SK-N-SH (cell line): Measurements from ENCODE around the gene INTS6. TPM values are rescaled to one million over a fixed set of nuclear protein-coding genes. Genes with fewer than 3 reads are reported as not detected.

Source experiments
- CTCF ChIA-PET: fragments of 300-600, 350-600 bp; formaldehyde crosslinking; extraction: SDS; loops from one replicate; lab custom pipeline; 2021; lab: Yijun Ruan, JAX
- POLR2A ChIA-PET: fragments of 350-600 bp; sonication (Branson Sonifier 250); formaldehyde crosslinking; extraction: SDS; loops from one replicate; lab custom pipeline; 2020; ENCODE audit warnings: antibody characterized with exemption, inconsistent platforms; lab: Yijun Ruan, JAX
- DNase-seq: peaks from one replicate; pipeline ENCODE4 v3.0.0; 2012
- H2AFZ ChIP-seq: fragments of 200-600 bp; sonication (generic); 2 replicates; pipeline ENCODE4 v1.8.1; 2016; ENCODE audit warnings: antibody characterized with exemption, mild to moderate bottlenecking, low read depth
- H3F3A ChIP-seq: fragments of 200-600 bp; sonication (generic); replicated peaks from 2 replicates; pipeline ENCODE3; 2016; ENCODE audit warnings: antibody characterized with exemption, mild to moderate bottlenecking; ENCODE audit not compliant: insufficient read depth
- H3K27ac ChIP-seq, 2 experiments: fragments of 200-500 bp in 1 of 2; fragments of 200-600 bp in 1 of 2; sonication (Bioruptor generic) in 1 of 2; sonication (generic), shearing (Covaris generic) in 1 of 2; 2 replicates each; pipeline versions ENCODE4 v1.5.1 to v1.6.1; 2014 to 2016; ENCODE audit warnings: low read depth in 2 of 2, inconsistent platforms in 1 of 2, low read length in 1 of 2, mild to moderate bottlenecking in 1 of 2, mixed read lengths in 1 of 2
- H3K27me3 ChIP-seq: fragments of 200-600 bp; sonication (generic), shearing (Covaris generic); 2 replicates; pipeline ENCODE4 v1.6.1; 2016; ENCODE audit warnings: mixed run types; ENCODE audit not compliant: insufficient read depth
- H3K36me3 ChIP-seq, 2 experiments: fragments of 200-500 bp in 1 of 2; fragments of 200-600 bp in 1 of 2; sonication (Bioruptor generic) in 1 of 2; sonication (generic) in 1 of 2; replicated peaks in 1 of 2; 2 replicates each; pipeline versions ENCODE3 to v1.5.1; 2014 to 2016; ENCODE audit warnings: low read length in 1 of 2, mild to moderate bottlenecking in 1 of 2; ENCODE audit not compliant: insufficient read depth in 2 of 2, control insufficient read depth in 1 of 2
- H3K4me1 ChIP-seq, 2 experiments: fragments of 200-500 bp in 1 of 2; fragments of 200-600 bp in 1 of 2; sonication (Bioruptor generic) in 1 of 2; sonication (generic), shearing (Covaris generic) in 1 of 2; 2 replicates each; pipeline versions ENCODE4 v1.5.1 to v1.6.1; 2014 to 2016; ENCODE audit warnings: low read depth in 1 of 2, low read length in 1 of 2, mixed run types in 1 of 2; ENCODE audit not compliant: insufficient read depth in 2 of 2, control insufficient read depth in 1 of 2
- H3K4me2 ChIP-seq: fragments of 200-600 bp; sonication (generic), shearing (Covaris generic); 2 replicates; pipeline ENCODE4 v1.6.1; 2017; ENCODE audit warnings: mixed run types
- H3K4me3 ChIP-seq, 2 experiments: fragments of 200-500 bp in 1 of 2; fragments of 200-600 bp in 1 of 2; sonication (Bioruptor generic) in 1 of 2; sonication (generic), shearing (Covaris generic) in 1 of 2; 2 replicates each; pipeline versions ENCODE4 v1.5.1 to v1.8.1; 2014 to 2016; ENCODE audit warnings: low read depth in 2 of 2, inconsistent platforms in 1 of 2, low read length in 1 of 2, mild to moderate bottlenecking in 1 of 2, mixed read lengths in 1 of 2, moderate library complexity in 1 of 2
- H3K79me2 ChIP-seq: fragments of 200-600 bp; sonication (generic); 2 replicates; pipeline ENCODE4 v1.8.1; 2017; ENCODE audit warnings: mild to moderate bottlenecking; ENCODE audit not compliant: insufficient read depth
- H3K9ac ChIP-seq: fragments of 200-600 bp; sonication (generic); 2 replicates; pipeline ENCODE4 v1.6.1; 2017; ENCODE audit warnings: mixed run types
- H3K9me2 ChIP-seq: fragments of 200-600 bp; sonication (generic); 2 replicates; pipeline ENCODE4 v1.6.1; 2017; ENCODE audit warnings: mixed run types
- H3K9me3 ChIP-seq: fragments of 200-600 bp; sonication (generic); 2 replicates; pipeline ENCODE4 v1.6.1; 2017; ENCODE audit warnings: mixed run types, mild to moderate bottlenecking, moderate library complexity
- H4K20me1 ChIP-seq: fragments of 200-600 bp; sonication (generic); 2 replicates; pipeline ENCODE4 v1.6.1; 2017; ENCODE audit warnings: mild to moderate bottlenecking, mixed run types; ENCODE audit not compliant: insufficient read depth
- EZH2phosphoT487 ChIP-seq: fragments of 200-600 bp; sonication (generic); IDR thresholded peaks from 2 replicates; pipeline ENCODE4 v1.6.1; 2017; ENCODE audit warnings: low read depth, mixed run types, mild to moderate bottlenecking, antibody characterized with exemption, moderate library complexity, borderline replicate concordance
- FOXJ3 ChIP-seq: sonication (generic); formaldehyde crosslinking; IDR thresholded peaks from 2 replicates; pipeline ENCODE4 v1.5.1; 2020; ENCODE audit warnings: mild to moderate bottlenecking, missing genetic modification reagents
- FOXM1 ChIP-seq: IDR thresholded peaks from 2 replicates; pipeline ENCODE4 v1.4.0; 2012; ENCODE audit warnings: low read depth, mild to moderate bottlenecking
- GATA2 ChIP-seq: sonication (generic); formaldehyde crosslinking; IDR thresholded peaks from 2 replicates; pipeline ENCODE4 v1.5.0; 2020; ENCODE audit warnings: mild to moderate bottlenecking, missing genetic modification reagents
- MAX ChIP-seq: IDR thresholded peaks from 2 replicates; pipeline ENCODE4 v1.4.0; 2012; ENCODE audit warnings: low read depth
- POLR2AphosphoS5 ChIP-seq: IDR thresholded peaks from 2 replicates; pipeline ENCODE4 v1.6.1; 2012; ENCODE audit warnings: low read depth, low read length
- RCOR1 ChIP-seq: fragments of 150-350 bp; IDR thresholded peaks from 2 replicates; pipeline ENCODE4 v1.6.1; 2017; ENCODE audit warnings: antibody characterized with exemption, low read length
- RXRA ChIP-seq: IDR thresholded peaks from 2 replicates; pipeline ENCODE4 v1.4.0; 2012; ENCODE audit warnings: low read depth, mild to moderate bottlenecking, borderline replicate concordance
- SMC3 ChIP-seq: IDR thresholded peaks from 2 replicates; pipeline ENCODE4 v1.6.1; 2012; ENCODE audit warnings: low read depth, low read length, improper control_type of control experiment
- TCF12 ChIP-seq: IDR thresholded peaks from 2 replicates; pipeline ENCODE4 v1.4.0; 2012
- YY1 ChIP-seq: IDR thresholded peaks from 2 replicates; pipeline ENCODE4 v1.4.0; 2012; ENCODE audit warnings: low read depth, mild to moderate bottlenecking
- WGBS: methylation state at CpG from one replicate; pipeline ENCODE4 v1.1.6; 2017; ENCODE audit warnings: low lambda C conversion rate; 5-methylcytosine and 5-hydroxymethylcytosine counted together
- polyA plus RNA-seq, 3 experiments: library from polyadenylated mRNA; depleted of rRNA; stranded (reverse); fragments of >200 nt; gene quantifications; 2 replicates each; pipeline ENCODE4 v1.2.3, GENCODE V29; 2012
- TF ChIP-seq, protein P1 (sequence below): IDR thresholded peaks from 2 replicates; pipeline ENCODE4 v1.4.0; 2012; ENCODE audit warnings: low read depth, borderline replicate concordance
- TF ChIP-seq, protein P2 (sequence below): IDR thresholded peaks from 2 replicates; pipeline ENCODE4 v1.6.1; 2012; ENCODE audit warnings: mild to moderate bottlenecking, low read depth, low read length, moderate library complexity
- TF ChIP-seq, protein P3 (sequence below): fragments of 200-600 bp; sonication (generic); IDR thresholded peaks from 2 replicates; pipeline ENCODE4 v1.6.1; 2017; ENCODE audit warnings: antibody characterized with exemption, mild to moderate bottlenecking, moderate library complexity

The INTS6 gene
- polyA plus RNA-seq, 1 of the 3 experiments (the other 2 are of a cell fraction) = 7.7 TPM

DNA sequence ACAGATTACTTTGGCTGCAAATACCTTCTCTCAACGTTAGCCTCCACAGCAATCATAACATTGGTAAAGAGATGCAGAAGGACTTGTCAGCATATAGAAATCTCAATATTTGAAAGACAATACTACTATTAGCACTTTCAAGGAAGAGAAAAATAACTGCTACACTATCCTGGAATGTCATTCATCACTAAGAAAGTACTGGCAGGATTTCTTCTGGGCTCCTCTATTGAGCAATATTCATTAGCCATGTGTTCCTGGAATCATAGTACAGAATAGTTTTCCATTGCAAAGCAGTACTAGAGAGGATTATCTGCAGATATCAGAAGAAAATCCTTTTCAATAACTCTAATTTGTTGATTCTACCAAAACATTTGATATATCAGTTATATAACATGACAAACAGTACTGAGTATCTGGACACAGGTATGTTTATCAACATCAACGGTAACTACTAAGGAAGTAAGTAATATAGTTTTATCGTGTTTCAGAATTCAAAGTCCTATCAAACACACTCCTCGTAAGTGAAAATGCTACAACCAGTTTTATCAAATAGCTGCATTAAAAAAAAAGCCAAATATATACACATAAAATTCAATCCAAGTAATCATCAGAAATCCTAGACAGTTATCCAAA lies 27.3 kb downstream of the INTS6 start:
- CTCF ChIA-PET = interaction anchor here (1.1 to 2.4 kb wide), 4 partner anchors 8 to 372 kb away, joined by 3 to 7 read pairs (median 6); no protein-coding TSS in a partner anchor
- no peak for DNase-seq
- Histone ChIP-seq H3K79me2 (peaks cover 44% of the 10 kb centered on the region), H3K27me3 (no peaks in the 10 kb centered on the region), H3K9me3 (no peaks in the 10 kb centered on the region), H3K27ac (no peak overlapping the region), H3K4me2 (no peak overlapping the region), H3K4me1 (peaks cover 0 to 4% of the 10 kb centered on the region in 2 experiments; a peak in 3 of 4 replicates), H3K9me2 (no peaks in the 10 kb centered on the region), H3F3A (no peaks in the 10 kb centered on the region), H3K36me3 (peaks cover 13 to 48% of the 10 kb centered on the region in 2 experiments), H2AFZ (no peak overlapping the region), H3K4me3 (no peak overlapping the region), H3K9ac (no peak overlapping the region), H4K20me1 (peaks cover 6% of the 10 kb centered on the region; the same call in 1 of the 2 replicates)
- POLR2A ChIA-PET = no interaction called here
- WGBS = 96% methylated on average over 4 of the region's 4 CpGs
- TF ChIP-seq EZH2phosphoT487 = no peak
- TF ChIP-seq, protein P1, sequence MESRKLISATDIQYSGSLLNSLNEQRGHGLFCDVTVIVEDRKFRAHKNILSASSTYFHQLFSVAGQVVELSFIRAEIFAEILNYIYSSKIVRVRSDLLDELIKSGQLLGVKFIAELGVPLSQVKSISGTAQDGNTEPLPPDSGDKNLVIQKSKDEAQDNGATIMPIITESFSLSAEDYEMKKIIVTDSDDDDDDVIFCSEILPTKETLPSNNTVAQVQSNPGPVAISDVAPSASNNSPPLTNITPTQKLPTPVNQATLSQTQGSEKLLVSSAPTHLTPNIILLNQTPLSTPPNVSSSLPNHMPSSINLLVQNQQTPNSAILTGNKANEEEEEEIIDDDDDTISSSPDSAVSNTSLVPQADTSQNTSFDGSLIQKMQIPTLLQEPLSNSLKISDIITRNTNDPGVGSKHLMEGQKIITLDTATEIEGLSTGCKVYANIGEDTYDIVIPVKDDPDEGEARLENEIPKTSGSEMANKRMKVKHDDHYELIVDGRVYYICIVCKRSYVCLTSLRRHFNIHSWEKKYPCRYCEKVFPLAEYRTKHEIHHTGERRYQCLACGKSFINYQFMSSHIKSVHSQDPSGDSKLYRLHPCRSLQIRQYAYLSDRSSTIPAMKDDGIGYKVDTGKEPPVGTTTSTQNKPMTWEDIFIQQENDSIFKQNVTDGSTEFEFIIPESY = no peak
- TF ChIP-seq POLR2AphosphoS5 = no peak
- TF ChIP-seq, protein P2, sequence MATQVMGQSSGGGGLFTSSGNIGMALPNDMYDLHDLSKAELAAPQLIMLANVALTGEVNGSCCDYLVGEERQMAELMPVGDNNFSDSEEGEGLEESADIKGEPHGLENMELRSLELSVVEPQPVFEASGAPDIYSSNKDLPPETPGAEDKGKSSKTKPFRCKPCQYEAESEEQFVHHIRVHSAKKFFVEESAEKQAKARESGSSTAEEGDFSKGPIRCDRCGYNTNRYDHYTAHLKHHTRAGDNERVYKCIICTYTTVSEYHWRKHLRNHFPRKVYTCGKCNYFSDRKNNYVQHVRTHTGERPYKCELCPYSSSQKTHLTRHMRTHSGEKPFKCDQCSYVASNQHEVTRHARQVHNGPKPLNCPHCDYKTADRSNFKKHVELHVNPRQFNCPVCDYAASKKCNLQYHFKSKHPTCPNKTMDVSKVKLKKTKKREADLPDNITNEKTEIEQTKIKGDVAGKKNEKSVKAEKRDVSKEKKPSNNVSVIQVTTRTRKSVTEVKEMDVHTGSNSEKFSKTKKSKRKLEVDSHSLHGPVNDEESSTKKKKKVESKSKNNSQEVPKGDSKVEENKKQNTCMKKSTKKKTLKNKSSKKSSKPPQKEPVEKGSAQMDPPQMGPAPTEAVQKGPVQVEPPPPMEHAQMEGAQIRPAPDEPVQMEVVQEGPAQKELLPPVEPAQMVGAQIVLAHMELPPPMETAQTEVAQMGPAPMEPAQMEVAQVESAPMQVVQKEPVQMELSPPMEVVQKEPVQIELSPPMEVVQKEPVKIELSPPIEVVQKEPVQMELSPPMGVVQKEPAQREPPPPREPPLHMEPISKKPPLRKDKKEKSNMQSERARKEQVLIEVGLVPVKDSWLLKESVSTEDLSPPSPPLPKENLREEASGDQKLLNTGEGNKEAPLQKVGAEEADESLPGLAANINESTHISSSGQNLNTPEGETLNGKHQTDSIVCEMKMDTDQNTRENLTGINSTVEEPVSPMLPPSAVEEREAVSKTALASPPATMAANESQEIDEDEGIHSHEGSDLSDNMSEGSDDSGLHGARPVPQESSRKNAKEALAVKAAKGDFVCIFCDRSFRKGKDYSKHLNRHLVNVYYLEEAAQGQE = no peak
- TF ChIP-seq RCOR1 = no peak
- TF ChIP-seq, protein P3, sequence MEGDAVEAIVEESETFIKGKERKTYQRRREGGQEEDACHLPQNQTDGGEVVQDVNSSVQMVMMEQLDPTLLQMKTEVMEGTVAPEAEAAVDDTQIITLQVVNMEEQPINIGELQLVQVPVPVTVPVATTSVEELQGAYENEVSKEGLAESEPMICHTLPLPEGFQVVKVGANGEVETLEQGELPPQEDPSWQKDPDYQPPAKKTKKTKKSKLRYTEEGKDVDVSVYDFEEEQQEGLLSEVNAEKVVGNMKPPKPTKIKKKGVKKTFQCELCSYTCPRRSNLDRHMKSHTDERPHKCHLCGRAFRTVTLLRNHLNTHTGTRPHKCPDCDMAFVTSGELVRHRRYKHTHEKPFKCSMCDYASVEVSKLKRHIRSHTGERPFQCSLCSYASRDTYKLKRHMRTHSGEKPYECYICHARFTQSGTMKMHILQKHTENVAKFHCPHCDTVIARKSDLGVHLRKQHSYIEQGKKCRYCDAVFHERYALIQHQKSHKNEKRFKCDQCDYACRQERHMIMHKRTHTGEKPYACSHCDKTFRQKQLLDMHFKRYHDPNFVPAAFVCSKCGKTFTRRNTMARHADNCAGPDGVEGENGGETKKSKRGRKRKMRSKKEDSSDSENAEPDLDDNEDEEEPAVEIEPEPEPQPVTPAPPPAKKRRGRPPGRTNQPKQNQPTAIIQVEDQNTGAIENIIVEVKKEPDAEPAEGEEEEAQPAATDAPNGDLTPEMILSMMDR = no peak

DNA sequence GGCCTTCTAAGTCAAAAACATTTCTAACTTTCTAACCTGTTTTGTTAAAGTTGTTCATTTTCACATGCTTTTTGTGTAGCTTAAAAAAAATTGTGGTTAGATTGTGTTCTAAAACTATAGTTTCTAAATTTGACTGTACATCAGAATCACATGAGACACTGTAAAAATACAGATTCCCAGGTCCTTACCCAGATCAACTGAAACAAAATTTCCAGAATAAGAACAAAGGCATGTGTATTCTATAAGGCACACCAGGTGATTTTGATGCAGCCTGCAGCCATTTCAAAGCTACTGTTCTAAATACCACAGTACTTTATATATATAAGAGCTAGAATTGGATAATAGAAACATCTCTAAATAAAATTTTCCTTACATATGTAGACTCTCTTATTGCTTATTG lies 29.1 kb downstream of the INTS6 start:
- Histone ChIP-seq H3K27me3 (no peaks in the 10 kb centered on the region), H2AFZ (no peak overlapping the region), H3K36me3 (peaks cover 11 to 50% of the 10 kb centered on the region in 2 experiments), H3K4me1 (peaks cover 0 to 4% of the 10 kb centered on the region in 2 experiments; a peak in 3 of 4 replicates), H3K9me3 (no peaks in the 10 kb centered on the region), H4K20me1 (peaks cover 6% of the 10 kb centered on the region; the same call in 1 of the 2 replicates), H3K79me2 (peaks cover 42% of the 10 kb centered on the region), H3K4me2 (no peak overlapping the region), H3K9me2 (no peaks in the 10 kb centered on the region), H3K9ac (no peak overlapping the region), H3K4me3 (no peak overlapping the region), H3F3A (no peaks in the 10 kb centered on the region), H3K27ac (no peak overlapping the region)
- ChIA-PET POLR2A (no interaction called here), CTCF (interaction anchor here (1.0 to 1.3 kb wide), 3 partner anchors 11 to 136 kb away, joined by 3 to 4 read pairs (median 3); no protein-coding TSS in a partner anchor)
- no peak for DNase-seq
- no peak for TF ChIP-seq FOXJ3 (CRISPR knock-in tag)
- no peak for TF ChIP-seq MAX
- TF ChIP-seq RXRA = no peak
- no peak for TF ChIP-seq POLR2AphosphoS5
- TF ChIP-seq EZH2phosphoT487 = no peak
- TF ChIP-seq, protein P2 = no peak
- no peak for TF ChIP-seq GATA2
- no peak for TF ChIP-seq YY1
- no peak for TF ChIP-seq FOXM1
- TF ChIP-seq TCF12 = no peak
- no peak for TF ChIP-seq SMC3
